ENCODE data around the gene NAALAD2. TPM values are rescaled to one million over a fixed set of nuclear protein-coding genes. Genes with fewer than 3 reads are reported as not detected.

Gene NAALAD2
- total RNA-seq, 1 experiment from 2014 or later: 142 TPM

GRCh38 chr11:90100431-90100830 is 34.0 kb upstream of the NAALAD2 start:
- no peaks in the 10 kb centered on the region for H3K36me3 ChIP-seq (ENCODE audit: control insufficient read depth, insufficient read depth, low read length)
- Mint-ChIP-seq H3K27me3 (ENCODE audit: insufficient read depth, unreplicated experiment) (no peaks in the 10 kb centered on the region), H3K36me3 (ENCODE audit: insufficient read depth, unreplicated experiment) (no peaks in the 10 kb centered on the region), H3K4me1 (ENCODE audit: low read depth, unreplicated experiment) (no peaks in the 10 kb centered on the region), H3K27ac (ENCODE audit: unreplicated experiment) (no peak overlapping the region), H3K4me3 (ENCODE audit: unreplicated experiment) (no peak overlapping the region), H3K9me3 (ENCODE audit: unreplicated experiment) (peaks cover 5% of the 10 kb centered on the region)
- no peak for DNase-seq
- H3K27me3 ChIP-seq (replicated peaks; ENCODE audit: control insufficient read depth, insufficient read depth, low read length): no peaks in the 10 kb centered on the region
- intact Hi-C loops (cut with micrococcal nuclease; ENCODE audit: unreplicated experiment): no loop called here
- POLR2A ChIA-PET: interaction anchor here (0.6 kb wide), 1 partner anchor 43 kb away, joined by 3 read pairs; no protein-coding TSS in a partner anchor
- no peaks in the 10 kb centered on the region for H3K4me1 ChIP-seq
- CTCF ChIA-PET: no interaction called here
- no TSS peak for BruUV-seq (replicated peaks)
- no peaks in the 10 kb centered on the region for H3K9me3 ChIP-seq
- TF ChIP-seq CTCF (IDR thresholded peaks at IDR 0.05; ENCODE audit: insufficient read depth in 1 of 2, low read depth in 1 of 2, low read length in 1 of 2, severe bottlenecking in 1 of 2, unreplicated experiment in 1 of 2): no peak
- no peak overlapping the region for H3K4me3 ChIP-seq (ENCODE audit: low read depth, low read length)

DNA sequence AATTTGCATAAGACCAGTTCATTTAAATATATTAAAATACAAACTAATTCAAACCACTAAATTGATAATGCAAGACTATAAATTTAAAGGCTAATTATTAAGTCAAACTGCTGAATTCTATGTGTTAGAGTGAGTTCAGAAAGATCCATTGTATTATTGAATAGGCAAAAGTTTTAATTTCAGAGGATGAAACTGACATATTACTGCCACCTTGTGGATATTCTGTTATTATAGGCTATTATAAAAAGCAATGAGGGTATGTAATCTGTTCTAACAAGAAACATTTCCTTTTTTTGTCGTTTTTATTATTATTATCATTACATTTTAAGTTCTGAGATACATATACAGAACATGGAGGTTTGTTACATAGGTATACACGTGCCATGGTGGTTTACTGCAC is 20.9 kb upstream of the NAALAD2 start:
- peak; percentile 28 to 53 for TF ChIP-seq CTCF (IDR thresholded peaks at IDR 0.05; ENCODE audit: insufficient read depth in 1 of 2, low read depth in 1 of 2, low read length in 1 of 2, severe bottlenecking in 1 of 2, unreplicated experiment in 1 of 2)
- H3K36me3 Mint-ChIP-seq (ENCODE audit: insufficient read depth, unreplicated experiment): no peaks in the 10 kb centered on the region
- POLR2A ChIA-PET: no interaction called here
- H3K27ac Mint-ChIP-seq (ENCODE audit: unreplicated experiment): no peak overlapping the region
- H3K4me3 Mint-ChIP-seq (ENCODE audit: unreplicated experiment): no peak overlapping the region
- Histone ChIP-seq H3K4me3 (ENCODE audit: low read depth, low read length) (no peak overlapping the region), H3K36me3 (ENCODE audit: control insufficient read depth, insufficient read depth, low read length) (no peaks in the 10 kb centered on the region), H3K27me3 (replicated peaks; ENCODE audit: control insufficient read depth, insufficient read depth, low read length) (no peaks in the 10 kb centered on the region), H3K4me1 (no peaks in the 10 kb centered on the region), H3K9me3 (peaks cover 4% of the 10 kb centered on the region; the same call in 1 of the 2 replicates)
- DNase-seq: peak in 1 of 2 experiments; percentile 26
- H3K27me3 Mint-ChIP-seq (ENCODE audit: insufficient read depth, unreplicated experiment): no peaks in the 10 kb centered on the region
- no peaks in the 10 kb centered on the region for H3K9me3 Mint-ChIP-seq (ENCODE audit: unreplicated experiment)
- no TSS peak for BruUV-seq (replicated peaks)
- CTCF ChIA-PET: no interaction called here
- peaks cover 11% of the 10 kb centered on the region for H3K4me1 Mint-ChIP-seq (ENCODE audit: low read depth, unreplicated experiment)
- intact Hi-C loops (cut with micrococcal nuclease; ENCODE audit: unreplicated experiment): loop anchor here (1.0 kb wide), 2 partner anchors 438 to 488 kb away; no protein-coding TSS in a partner anchor

DNA sequence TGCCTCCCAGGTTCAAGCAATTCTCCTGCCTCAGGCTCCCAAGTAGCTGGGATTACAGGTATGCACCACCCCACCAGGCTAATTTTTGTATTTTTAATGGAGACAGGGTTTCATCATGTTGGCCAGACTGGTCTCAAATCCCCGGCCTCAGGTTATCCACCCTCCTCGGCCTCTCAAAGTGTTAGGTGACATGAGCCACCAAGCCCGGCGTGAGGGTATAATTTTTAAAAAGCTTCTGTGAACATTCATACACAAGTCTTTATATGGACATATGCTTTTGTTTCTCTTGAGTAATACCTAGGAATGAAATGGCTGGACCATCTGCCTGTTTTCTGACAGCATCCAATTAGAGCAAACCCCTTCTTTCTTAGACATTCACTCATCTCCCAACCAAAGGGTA is 14.3 kb upstream of the NAALAD2 start:
- Histone ChIP-seq H3K4me3 (ENCODE audit: low read depth, low read length) (no peak overlapping the region), H3K4me1 (peaks cover 17% of the 10 kb centered on the region), H3K9me3 (peaks cover under 1% of the 10 kb centered on the region; the same call in 1 of the 2 replicates), H3K27me3 (replicated peaks; ENCODE audit: control insufficient read depth, insufficient read depth, low read length) (no peaks in the 10 kb centered on the region), H3K36me3 (ENCODE audit: control insufficient read depth, insufficient read depth, low read length) (no peaks in the 10 kb centered on the region)
- Mint-ChIP-seq H3K4me3 (ENCODE audit: unreplicated experiment) (no peak overlapping the region), H3K9me3 (ENCODE audit: unreplicated experiment) (no peaks in the 10 kb centered on the region), H3K4me1 (ENCODE audit: low read depth, unreplicated experiment) (peaks cover 27% of the 10 kb centered on the region), H3K27me3 (ENCODE audit: insufficient read depth, unreplicated experiment) (no peaks in the 10 kb centered on the region), H3K36me3 (ENCODE audit: insufficient read depth, unreplicated experiment) (no peaks in the 10 kb centered on the region), H3K27ac (ENCODE audit: unreplicated experiment) (no peak overlapping the region)
- no peak for DNase-seq
- TF ChIP-seq CTCF (IDR thresholded peaks at IDR 0.05; ENCODE audit: insufficient read depth in 1 of 2, low read depth in 1 of 2, low read length in 1 of 2, severe bottlenecking in 1 of 2, unreplicated experiment in 1 of 2): no peak
- intact Hi-C loops (cut with micrococcal nuclease; ENCODE audit: unreplicated experiment): no loop called here
- no TSS peak for BruUV-seq (replicated peaks)
- POLR2A ChIA-PET: no interaction called here
- CTCF ChIA-PET: no interaction called here
